HEK293 (cell line): Measurements from ENCODE around the gene RHOT2.

Source experiments
- CTCF ChIA-PET: fragments of 350-600 bp; formaldehyde crosslinking; extraction: SDS; loops from one replicate; lab custom pipeline; 2021; ENCODE audit warnings: antibody characterized with exemption; lab: Yijun Ruan, JAX
- POLR2A ChIA-PET: fragments of 300-600 bp; formaldehyde crosslinking; extraction: SDS; loops from one replicate; lab custom pipeline; 2020; ENCODE audit warnings: antibody characterized with exemption, inconsistent platforms; lab: Yijun Ruan, JAX
- H3K27ac ChIP-seq: fragments of 200-500 bp; sonication (Bioruptor generic); 2 replicates; pipeline ENCODE4 v1.5.1; 2014; ENCODE audit warnings: low read depth, low read length, control low read depth, inconsistent platforms; ENCODE audit errors: extremely low read depth
- H3K36me3 ChIP-seq, 2 experiments: fragments of 200-500 bp in 1 of 2; sonication (Bioruptor generic) in 1 of 2; 1 replicate in 1 of 2; 2 replicates in 1 of 2; pipeline ENCODE4 v1.5.1; 2014 to 2017; ENCODE audit warnings: inconsistent platforms in 2 of 2, low read length in 2 of 2; ENCODE audit not compliant: control insufficient read depth in 2 of 2, insufficient read depth in 1 of 2
- H3K4me1 ChIP-seq: fragments of 200-500 bp; sonication (Bioruptor generic); 2 replicates; pipeline ENCODE4 v1.5.1; 2014; ENCODE audit warnings: mild to moderate bottlenecking, low read length, inconsistent platforms; ENCODE audit not compliant: control insufficient read depth, insufficient read depth
- H3K4me3 ChIP-seq: 2 replicates; pipeline ENCODE4 v1.5.1; 2011; ENCODE audit warnings: low read depth, mild to moderate bottlenecking, control low read depth, low read length, moderate library complexity
- H3K9me3 ChIP-seq: fragments of 200-500 bp; sonication (Bioruptor generic); 2 replicates; pipeline ENCODE4 v1.5.1; 2014; ENCODE audit warnings: low read depth, low read length, inconsistent platforms; ENCODE audit not compliant: control insufficient read depth, insufficient read depth
- EGR2 ChIP-seq: fragments of 450-650 bp; formaldehyde crosslinking; IDR thresholded peaks from 2 replicates; pipeline ENCODE4 v1.5.1; 2016; ENCODE audit warnings: low read depth, missing biosample characterization, missing genetic modification characterization
- ELK4 ChIP-seq: IDR thresholded peaks from 2 replicates; pipeline ENCODE4 v1.6.1; 2011; ENCODE audit warnings: mild to moderate bottlenecking, low read depth, low read length, borderline replicate concordance
- GLIS1 ChIP-seq: fragments of 450-650 bp; formaldehyde crosslinking; IDR thresholded peaks from 2 replicates; pipeline ENCODE4 v1.5.1; 2016; ENCODE audit warnings: missing biosample characterization, missing genetic modification characterization
- OVOL3 ChIP-seq: fragments of 450-650 bp; formaldehyde crosslinking; IDR thresholded peaks from 2 replicates; pipeline ENCODE4 v1.5.1; 2016; ENCODE audit warnings: missing biosample characterization, missing genetic modification characterization
- RBAK ChIP-seq: fragments of 450-650 bp; formaldehyde crosslinking; IDR thresholded peaks from 2 replicates; pipeline ENCODE4 v1.5.1; 2016; ENCODE audit warnings: missing biosample characterization, missing genetic modification characterization
- SETDB1 ChIP-seq: IDR thresholded peaks from one replicate; pipeline ENCODE4 v1.6.1; 2017; ENCODE audit warnings: mild to moderate bottlenecking, low read length, moderate library complexity, mixed read lengths; ENCODE audit not compliant: insufficient read length
- WT1 ChIP-seq: fragments of 450-650 bp; formaldehyde crosslinking; IDR thresholded peaks from 2 replicates; pipeline ENCODE4 v1.5.1; 2016; ENCODE audit warnings: missing biosample characterization, missing genetic modification characterization
- ZFHX2 ChIP-seq: fragments of 450-650 bp; formaldehyde crosslinking; conservative IDR thresholded peaks from 2 replicates; pipeline ENCODE4 v1.5.1; 2016; ENCODE audit warnings: missing biosample characterization, missing genetic modification characterization
- ZIC2 ChIP-seq: fragments of 450-650 bp; formaldehyde crosslinking; IDR thresholded peaks from 2 replicates; pipeline ENCODE4 v1.5.1; 2016; ENCODE audit warnings: missing biosample characterization, missing genetic modification characterization
- ZNF132 ChIP-seq: fragments of 450-650 bp; formaldehyde crosslinking; IDR thresholded peaks from 2 replicates; pipeline ENCODE4 v1.5.1; 2017; ENCODE audit warnings: missing biosample characterization, missing genetic modification characterization, borderline replicate concordance
- ZNF19 ChIP-seq: fragments of 450-650 bp; formaldehyde crosslinking; IDR thresholded peaks from 2 replicates; pipeline ENCODE4; 2016; ENCODE audit warnings: missing biosample characterization, missing genetic modification characterization, low read depth
- ZNF292 ChIP-seq: fragments of 450-650 bp; formaldehyde crosslinking; IDR thresholded peaks from 2 replicates; pipeline ENCODE4 v1.5.1; 2016; ENCODE audit warnings: low read depth, missing biosample characterization, missing genetic modification characterization, borderline replicate concordance
- ZNF341 ChIP-seq: fragments of 450-650 bp; formaldehyde crosslinking; IDR thresholded peaks from 2 replicates; pipeline ENCODE4; 2016; ENCODE audit warnings: low read depth, missing biosample characterization, missing genetic modification characterization
- ZNF354C ChIP-seq: fragments of 450-650 bp; formaldehyde crosslinking; IDR thresholded peaks from 2 replicates; pipeline ENCODE4 v1.5.1; 2016; ENCODE audit warnings: missing biosample characterization, missing genetic modification characterization, low read depth, borderline replicate concordance
- ZNF426 ChIP-seq: fragments of 450-650 bp; formaldehyde crosslinking; IDR thresholded peaks from 2 replicates; pipeline ENCODE4 v1.5.1; 2017; ENCODE audit warnings: missing biosample characterization, missing genetic modification characterization, mild to moderate bottlenecking, inconsistent platforms, moderate library complexity
- ZNF473 ChIP-seq: fragments of 450-650 bp; formaldehyde crosslinking; IDR thresholded peaks from 2 replicates; pipeline ENCODE4 v1.5.1; 2017; ENCODE audit warnings: missing biosample characterization, missing genetic modification characterization
- ZNF510 ChIP-seq: fragments of 450-650 bp; formaldehyde crosslinking; IDR thresholded peaks from 2 replicates; pipeline ENCODE4 v1.5.1; 2018; ENCODE audit warnings: mild to moderate bottlenecking, missing genetic modification characterization, missing biosample characterization; ENCODE audit not compliant: insufficient replicate concordance
- ZNF621 ChIP-seq: fragments of 450-650 bp; formaldehyde crosslinking; IDR thresholded peaks from 2 replicates; pipeline ENCODE4 v1.5.1; 2017; ENCODE audit warnings: missing biosample characterization, missing genetic modification characterization
- ZNF645 ChIP-seq: fragments of 450-650 bp; formaldehyde crosslinking; IDR thresholded peaks from 2 replicates; pipeline ENCODE4; 2016; ENCODE audit warnings: missing biosample characterization, missing genetic modification characterization
- ZNF658 ChIP-seq: fragments of 450-650 bp; formaldehyde crosslinking; IDR thresholded peaks from 2 replicates; pipeline ENCODE4; 2016; ENCODE audit warnings: missing biosample characterization, missing genetic modification characterization
- ZNF837 ChIP-seq: fragments of 450-650 bp; formaldehyde crosslinking; IDR thresholded peaks from 2 replicates; pipeline ENCODE4 v1.5.1; 2016; ENCODE audit warnings: missing biosample characterization, missing genetic modification characterization
- TF ChIP-seq, protein P1 (sequence below): fragments of 450-650 bp; formaldehyde crosslinking; IDR thresholded peaks from 2 replicates; pipeline ENCODE4 v1.5.1; 2017; ENCODE audit warnings: missing biosample characterization, missing genetic modification characterization
- TF ChIP-seq, protein P2 (sequence below): fragments of 450-650 bp; formaldehyde crosslinking; IDR thresholded peaks from 2 replicates; pipeline ENCODE4 v1.5.1; 2016; ENCODE audit warnings: missing biosample characterization, missing genetic modification characterization

Gene RHOT2

DNA sequence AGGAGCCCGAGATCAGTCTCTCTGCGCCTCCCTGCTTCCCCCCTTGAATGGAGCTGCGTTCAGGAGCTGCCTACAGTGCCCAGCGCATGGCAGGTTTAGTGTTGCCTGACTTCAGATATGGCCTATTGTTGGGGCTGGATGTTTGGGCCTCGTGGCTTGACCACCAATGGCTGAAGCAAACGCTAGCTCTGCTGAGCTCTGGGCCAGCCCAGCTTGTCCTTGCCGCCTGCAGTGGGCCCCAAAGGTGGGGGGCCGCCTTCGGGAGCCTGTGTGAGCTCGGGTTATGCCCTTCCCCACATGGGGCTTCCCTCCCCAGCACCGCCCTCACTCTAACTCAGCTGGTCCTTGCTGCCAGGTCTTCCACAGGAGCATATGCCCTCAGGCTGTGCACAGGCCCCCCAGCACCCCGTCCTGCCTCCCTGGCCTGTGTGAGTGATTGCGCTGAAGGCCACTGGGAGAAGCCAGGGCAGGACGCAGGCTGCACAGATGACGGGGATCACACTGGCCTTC is 29.8 kb upstream of the RHOT2 start:
- Histone ChIP-seq H3K4me3 (no peak overlapping the region), H3K36me3 (peaks cover 0 to 18% of the 10 kb centered on the region in 2 experiments; a peak in 1 of 3 replicates), H3K9me3 (no peaks in the 10 kb centered on the region), H3K4me1 (peaks cover 6% of the 10 kb centered on the region; the same call in 1 of the 2 replicates), H3K27ac (no peak overlapping the region)
- TF ChIP-seq RBAK (no peak), OVOL3 (no peak), ZNF341 (tag by site-specific recombination) (peak; percentile 76), ZNF292 (tag by site-specific recombination) (no peak), ZNF658 (tag by site-specific recombination) (no peak), ZNF354C (tag by site-specific recombination) (no peak), ZNF19 (tag by site-specific recombination) (no peak), ZNF837 (no peak), ZFHX2 (tag by site-specific recombination) (peak; percentile 44; the same call in 1 of the 2 replicates), ZNF132 (no peak), ZIC2 (tag by site-specific recombination) (peak; percentile 31; the same call in 1 of the 2 replicates), ZNF621 (tag by site-specific recombination) (no peak), ELK4 (no peak), ZNF510 (tag by site-specific recombination) (no peak), ZNF473 (tag by site-specific recombination) (no peak), GLIS1 (tag by site-specific recombination) (peak; percentile 34; the same call in 1 of the 2 replicates), EGR2 (tag by site-specific recombination) (0 out of 2 replicates have a peak, but pooled peaks have one; percentile 18), WT1 (tag by site-specific recombination) (no peak), ZNF645 (tag by site-specific recombination) (no peak), SETDB1 (no peak)
- TF ChIP-seq, protein P1, sequence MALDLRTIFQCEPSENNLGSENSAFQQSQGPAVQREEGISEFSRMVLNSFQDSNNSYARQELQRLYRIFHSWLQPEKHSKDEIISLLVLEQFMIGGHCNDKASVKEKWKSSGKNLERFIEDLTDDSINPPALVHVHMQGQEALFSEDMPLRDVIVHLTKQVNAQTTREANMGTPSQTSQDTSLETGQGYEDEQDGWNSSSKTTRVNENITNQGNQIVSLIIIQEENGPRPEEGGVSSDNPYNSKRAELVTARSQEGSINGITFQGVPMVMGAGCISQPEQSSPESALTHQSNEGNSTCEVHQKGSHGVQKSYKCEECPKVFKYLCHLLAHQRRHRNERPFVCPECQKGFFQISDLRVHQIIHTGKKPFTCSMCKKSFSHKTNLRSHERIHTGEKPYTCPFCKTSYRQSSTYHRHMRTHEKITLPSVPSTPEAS (tag by site-specific recombination) = no peak
- ChIA-PET POLR2A (no interaction called here), CTCF (interaction anchor here (0.7 kb wide), 1 partner anchor 10 kb away, joined by 5 read pairs; no protein-coding TSS in a partner anchor)

GRCh38 chr16:638836-639235 is 29.1 kb upstream of the RHOT2 start:
- POLR2A ChIA-PET = no interaction called here
- Histone ChIP-seq H3K27ac (no peak overlapping the region), H3K9me3 (no peaks in the 10 kb centered on the region), H3K4me1 (peaks cover 6% of the 10 kb centered on the region; the same call in 1 of the 2 replicates), H3K36me3 (peaks cover 0 to 10% of the 10 kb centered on the region in 2 experiments; a peak in 1 of 3 replicates), H3K4me3 (no peak overlapping the region)
- CTCF ChIA-PET = interaction anchor here (0.7 kb wide), 1 partner anchor 10 kb away, joined by 5 read pairs; no protein-coding TSS in a partner anchor
- no peak for TF ChIP-seq ZNF426 (tag by site-specific recombination)
- TF ChIP-seq, protein P2, sequence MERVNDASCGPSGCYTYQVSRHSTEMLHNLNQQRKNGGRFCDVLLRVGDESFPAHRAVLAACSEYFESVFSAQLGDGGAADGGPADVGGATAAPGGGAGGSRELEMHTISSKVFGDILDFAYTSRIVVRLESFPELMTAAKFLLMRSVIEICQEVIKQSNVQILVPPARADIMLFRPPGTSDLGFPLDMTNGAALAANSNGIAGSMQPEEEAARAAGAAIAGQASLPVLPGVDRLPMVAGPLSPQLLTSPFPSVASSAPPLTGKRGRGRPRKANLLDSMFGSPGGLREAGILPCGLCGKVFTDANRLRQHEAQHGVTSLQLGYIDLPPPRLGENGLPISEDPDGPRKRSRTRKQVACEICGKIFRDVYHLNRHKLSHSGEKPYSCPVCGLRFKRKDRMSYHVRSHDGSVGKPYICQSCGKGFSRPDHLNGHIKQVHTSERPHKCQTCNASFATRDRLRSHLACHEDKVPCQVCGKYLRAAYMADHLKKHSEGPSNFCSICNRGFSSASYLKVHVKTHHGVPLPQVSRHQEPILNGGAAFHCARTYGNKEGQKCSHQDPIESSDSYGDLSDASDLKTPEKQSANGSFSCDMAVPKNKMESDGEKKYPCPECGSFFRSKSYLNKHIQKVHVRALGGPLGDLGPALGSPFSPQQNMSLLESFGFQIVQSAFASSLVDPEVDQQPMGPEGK (tag by site-specific recombination) = peak; percentile 28; the same call in 1 of the 2 replicates
